ENCODE data around the gene OR10Z1. TPM values are rescaled to one million over a fixed set of nuclear protein-coding genes. Genes with fewer than 3 reads are reported as not detected.

OR10Z1 gene, protein sequence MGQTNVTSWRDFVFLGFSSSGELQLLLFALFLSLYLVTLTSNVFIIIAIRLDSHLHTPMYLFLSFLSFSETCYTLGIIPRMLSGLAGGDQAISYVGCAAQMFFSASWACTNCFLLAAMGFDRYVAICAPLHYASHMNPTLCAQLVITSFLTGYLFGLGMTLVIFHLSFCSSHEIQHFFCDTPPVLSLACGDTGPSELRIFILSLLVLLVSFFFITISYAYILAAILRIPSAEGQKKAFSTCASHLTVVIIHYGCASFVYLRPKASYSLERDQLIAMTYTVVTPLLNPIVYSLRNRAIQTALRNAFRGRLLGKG
- total RNA-seq (not detected), total RNA-seq (0 reads per million in 29 experiments)
- total RNA-seq (2013) = not detected

DNA sequence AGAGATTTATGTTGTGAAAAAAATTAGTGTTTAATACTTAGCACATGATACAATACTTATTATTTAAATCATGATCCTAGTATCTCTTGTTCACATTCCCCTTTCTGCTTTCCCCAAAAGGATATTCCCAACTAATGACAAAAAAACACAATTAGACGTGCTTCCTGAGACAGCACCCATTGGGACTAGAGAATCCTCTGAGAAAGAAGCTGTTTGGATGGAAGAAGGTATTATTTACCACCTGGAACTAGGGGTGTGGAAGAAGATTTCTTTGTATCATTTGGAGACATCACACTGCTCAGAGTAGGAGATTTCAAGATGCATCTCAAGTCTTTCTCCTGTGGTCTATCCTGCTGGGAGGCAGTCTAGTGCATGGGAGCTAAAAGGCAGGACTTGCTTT lies at the start of gene OR10Z1:
TSS of gene OR10Z1 (plus strand) at position 301 of the 400 bp plus-strand sequence. CDS start 1,171 bp downstream, outside the sequence.
- Histone ChIP-seq H3K4me3 (ENCODE audit: control insufficient read depth in 1 of 2, extremely low read depth in 1 of 2, low read length in 1 of 2) (no peak within 1 kb of the TSS), H3K27me3 (replicated peaks in 1 of 2; ENCODE audit: control insufficient read depth in 2 of 2, extremely low read depth in 1 of 2, insufficient read depth in 2 of 2, low read length in 1 of 2) (no peaks in the 10 kb centered on the region), H3K4me1 (ENCODE audit: control insufficient read depth in 1 of 2, extremely low read depth in 1 of 2, insufficient read depth in 2 of 2, low read length in 2 of 2) (no peaks in the 10 kb centered on the region), H3K27ac (ENCODE audit: low read length) (no peak within 1 kb of the TSS), H3K36me3 (ENCODE audit: control insufficient read depth in 2 of 2, extremely low read depth in 1 of 2, insufficient read depth in 1 of 2, low read length in 1 of 2) (no peaks in the 10 kb centered on the region), H3K9me3 (no peaks in the 10 kb centered on the region)
- no peak for ATAC-seq (replicated peaks in 1 of 4)
- H3K36me3 Mint-ChIP-seq = no peaks in the 10 kb centered on the region
- ChIA-PET CTCF (no interaction called here), POLR2A (no interaction called here)
- no CpG with 5 or more reads among the region's 1 CpG for WGBS (ENCODE audit: insufficient coverage)
- no peak within 1 kb of the TSS for H3K27ac Mint-ChIP-seq
- peaks cover 0 to under 1% (median 0%) of the 10 kb centered on the region in 3 donors for H3K9me3 Mint-ChIP-seq
- H3K27me3 Mint-ChIP-seq = peaks cover 2 to 4% of the 10 kb centered on the region in 2 donors
- no peak within 1 kb of the TSS for H3K4me3 Mint-ChIP-seq
- DNase-seq = no peak
- no peaks in the 10 kb centered on the region for H3K4me1 Mint-ChIP-seq

GRCh38 chr1:158559696-158560095 lies 45.4 kb upstream of the OR10Z1 start:
- Mint-ChIP-seq H3K4me3 (no peak overlapping the region), H3K9me3 (peaks cover 0 to 5% (median 0%) of the 10 kb centered on the region in 3 donors), H3K27ac (no peak overlapping the region), H3K36me3 (no peaks in the 10 kb centered on the region), H3K27me3 (peaks cover 25 to 31% of the 10 kb centered on the region in 2 donors), H3K4me1 (peaks cover 0 to 2% (median 0%) of the 10 kb centered on the region in 3 donors)
- WGBS (ENCODE audit: insufficient coverage) = no CpG with 5 or more reads among the region's 1 CpG
- Histone ChIP-seq H3K4me3 (ENCODE audit: control insufficient read depth in 1 of 2, extremely low read depth in 1 of 2, low read length in 1 of 2) (no peak overlapping the region), H3K4me1 (ENCODE audit: control insufficient read depth in 1 of 2, extremely low read depth in 1 of 2, insufficient read depth in 2 of 2, low read length in 2 of 2) (no peaks in the 10 kb centered on the region), H3K36me3 (ENCODE audit: control insufficient read depth in 2 of 2, extremely low read depth in 1 of 2, insufficient read depth in 1 of 2, low read length in 1 of 2) (no peaks in the 10 kb centered on the region), H3K27me3 (replicated peaks in 1 of 2; ENCODE audit: control insufficient read depth in 2 of 2, extremely low read depth in 1 of 2, insufficient read depth in 2 of 2, low read length in 1 of 2) (no peaks in the 10 kb centered on the region), H3K9me3 (no peaks in the 10 kb centered on the region), H3K27ac (ENCODE audit: low read length) (no peak overlapping the region)
- ChIA-PET POLR2A (no interaction called here), CTCF (no interaction called here)
- no peak for ATAC-seq (replicated peaks in 1 of 4)
- DNase-seq = no peak

GRCh38 chr1:158563853-158564252 lies 41.2 kb upstream of the OR10Z1 start:
- Mint-ChIP-seq H3K36me3 (no peaks in the 10 kb centered on the region), H3K4me1 (peaks cover 0 to 2% (median 0%) of the 10 kb centered on the region in 3 donors), H3K9me3 (peaks cover 0 to 5% (median 4%) of the 10 kb centered on the region in 3 donors), H3K27ac (no peak overlapping the region), H3K27me3 (peaks cover 36 to 39% of the 10 kb centered on the region in 2 donors), H3K4me3 (no peak overlapping the region)
- no peak for ATAC-seq (replicated peaks in 1 of 4)
- Histone ChIP-seq H3K36me3 (ENCODE audit: control insufficient read depth in 2 of 2, extremely low read depth in 1 of 2, insufficient read depth in 1 of 2, low read length in 1 of 2) (no peaks in the 10 kb centered on the region), H3K27me3 (replicated peaks in 1 of 2; ENCODE audit: control insufficient read depth in 2 of 2, extremely low read depth in 1 of 2, insufficient read depth in 2 of 2, low read length in 1 of 2) (no peaks in the 10 kb centered on the region), H3K4me3 (ENCODE audit: control insufficient read depth in 1 of 2, extremely low read depth in 1 of 2, low read length in 1 of 2) (no peak overlapping the region), H3K9me3 (no peaks in the 10 kb centered on the region), H3K4me1 (ENCODE audit: control insufficient read depth in 1 of 2, extremely low read depth in 1 of 2, insufficient read depth in 2 of 2, low read length in 2 of 2) (no peaks in the 10 kb centered on the region), H3K27ac (ENCODE audit: low read length) (no peak overlapping the region)
- no peak for DNase-seq
- ChIA-PET CTCF (no interaction called here), POLR2A (no interaction called here)
- no CpG with 5 or more reads among the region's 2 CpGs for WGBS (ENCODE audit: insufficient coverage)

- H3K27ac Mint-ChIP-seq = no peak overlapping the region
- Histone ChIP-seq H3K4me3 (ENCODE audit: control insufficient read depth in 1 of 2, extremely low read depth in 1 of 2, low read length in 1 of 2) (no peak overlapping the region), H3K36me3 (ENCODE audit: control insufficient read depth in 2 of 2, extremely low read depth in 1 of 2, insufficient read depth in 1 of 2, low read length in 1 of 2) (no peaks in the 10 kb centered on the region), H3K27me3 (replicated peaks in 1 of 2; ENCODE audit: control insufficient read depth in 2 of 2, extremely low read depth in 1 of 2, insufficient read depth in 2 of 2, low read length in 1 of 2) (no peaks in the 10 kb centered on the region), H3K27ac (ENCODE audit: low read length) (no peak overlapping the region), H3K9me3 (no peaks in the 10 kb centered on the region), H3K4me1 (ENCODE audit: control insufficient read depth in 1 of 2, extremely low read depth in 1 of 2, insufficient read depth in 2 of 2, low read length in 2 of 2) (no peaks in the 10 kb centered on the region)
- H3K9me3 Mint-ChIP-seq = peaks cover 0 to 5% (median 4%) of the 10 kb centered on the region in 3 donors
- POLR2A ChIA-PET = no interaction called here
- H3K4me1 Mint-ChIP-seq = peaks cover 0 to 2% (median 0%) of the 10 kb centered on the region in 3 donors
- peaks cover 38 to 39% of the 10 kb centered on the region in 2 donors for H3K27me3 Mint-ChIP-seq
- no CpG with 5 or more reads among the region's 2 CpGs for WGBS (ENCODE audit: insufficient coverage)
- H3K4me3 Mint-ChIP-seq = no peak overlapping the region
- DNase-seq (no peak), ATAC-seq (replicated peaks in 1 of 4) (no peak)
- CTCF ChIA-PET = no interaction called here
- H3K36me3 Mint-ChIP-seq = no peaks in the 10 kb centered on the region
These were observed 40.5 kb upstream of the OR10Z1 start for GRCh38 chr1:158564608-158565007.

DNA sequence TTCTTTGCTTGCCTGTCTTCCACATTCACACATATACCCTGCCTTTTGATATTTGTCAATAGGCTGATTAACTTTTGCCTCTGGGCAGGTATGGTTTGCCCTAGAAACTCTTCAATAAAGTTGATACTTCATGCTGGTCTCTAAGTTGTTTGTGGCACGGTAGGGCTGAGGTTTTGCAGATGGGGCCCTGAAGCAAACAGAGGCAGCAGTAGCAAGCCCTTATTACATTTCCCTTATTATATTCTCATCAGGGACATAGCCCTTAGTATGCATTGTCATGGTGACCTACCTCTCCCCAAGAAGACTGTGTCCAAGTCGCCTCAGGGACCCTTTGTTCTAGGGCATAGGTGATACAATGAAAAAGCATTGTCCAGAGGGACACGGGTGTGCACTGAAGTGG lies 34.6 kb upstream of the OR10Z1 start, which contains the start of gene OR6P1:
TSS of gene OR6P1 (minus strand) at position 101 of the 400 bp plus-strand sequence. CDS start 6,976 bp downstream, outside the sequence.
- 100% methylated on average over 2 of the region's 3 CpGs for WGBS (ENCODE audit: insufficient coverage)
- no peaks in the 10 kb centered on the region for H3K4me1 Mint-ChIP-seq
- Histone ChIP-seq H3K27ac (ENCODE audit: low read length) (no peak within 1 kb of the TSS), H3K9me3 (no peaks in the 10 kb centered on the region), H3K36me3 (ENCODE audit: control insufficient read depth in 2 of 2, extremely low read depth in 1 of 2, insufficient read depth in 1 of 2, low read length in 1 of 2) (no peaks in the 10 kb centered on the region), H3K27me3 (replicated peaks in 1 of 2; ENCODE audit: control insufficient read depth in 2 of 2, extremely low read depth in 1 of 2, insufficient read depth in 2 of 2, low read length in 1 of 2) (no peaks in the 10 kb centered on the region), H3K4me3 (ENCODE audit: control insufficient read depth in 1 of 2, extremely low read depth in 1 of 2, low read length in 1 of 2) (no peak within 1 kb of the TSS), H3K4me1 (ENCODE audit: control insufficient read depth in 1 of 2, extremely low read depth in 1 of 2, insufficient read depth in 2 of 2, low read length in 2 of 2) (no peaks in the 10 kb centered on the region)
- CTCF ChIA-PET = no interaction called here
- peaks cover 0 to 4% (median 0%) of the 10 kb centered on the region in 3 donors for H3K9me3 Mint-ChIP-seq
- H3K36me3 Mint-ChIP-seq = no peaks in the 10 kb centered on the region
- POLR2A ChIA-PET = no interaction called here
- peaks cover 24% of the 10 kb centered on the region in 2 donors for H3K27me3 Mint-ChIP-seq
- DNase-seq (no peak), ATAC-seq (replicated peaks in 1 of 4) (no peak)
- no peak within 1 kb of the TSS for H3K27ac Mint-ChIP-seq
- H3K4me3 Mint-ChIP-seq = no peak within 1 kb of the TSS

DNA sequence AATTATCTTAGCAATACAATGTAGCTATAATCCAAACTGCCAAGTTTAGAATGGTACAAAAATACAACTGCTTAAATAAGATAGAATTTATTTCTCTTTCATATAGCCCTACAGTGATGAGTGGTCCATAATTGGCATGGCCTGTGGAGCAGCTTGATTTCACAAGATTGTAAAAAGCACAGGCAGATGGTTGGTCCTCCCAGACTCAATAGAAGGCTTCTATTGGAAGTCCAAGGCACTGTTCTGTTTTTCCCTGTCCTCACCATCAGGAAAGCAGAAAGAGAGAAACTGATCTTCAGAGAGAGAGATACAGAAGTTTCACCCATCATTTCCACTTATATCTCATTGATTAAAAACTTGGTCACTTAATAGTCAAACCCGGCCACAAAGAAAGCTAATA lies 32.8 kb upstream of the OR10Z1 start:
- Mint-ChIP-seq H3K27ac (no peak overlapping the region), H3K27me3 (peaks cover 16 to 24% of the 10 kb centered on the region in 2 donors), H3K4me3 (no peak overlapping the region), H3K36me3 (no peaks in the 10 kb centered on the region), H3K4me1 (no peaks in the 10 kb centered on the region), H3K9me3 (peaks cover 0 to 4% (median 0%) of the 10 kb centered on the region in 3 donors)
- DNase-seq (no peak), ATAC-seq (replicated peaks in 1 of 4) (no peak)
- Histone ChIP-seq H3K36me3 (ENCODE audit: control insufficient read depth in 2 of 2, extremely low read depth in 1 of 2, insufficient read depth in 1 of 2, low read length in 1 of 2) (no peaks in the 10 kb centered on the region), H3K9me3 (no peaks in the 10 kb centered on the region), H3K27ac (ENCODE audit: low read length) (no peak overlapping the region), H3K4me1 (ENCODE audit: control insufficient read depth in 1 of 2, extremely low read depth in 1 of 2, insufficient read depth in 2 of 2, low read length in 2 of 2) (no peaks in the 10 kb centered on the region), H3K4me3 (ENCODE audit: control insufficient read depth in 1 of 2, extremely low read depth in 1 of 2, low read length in 1 of 2) (no peak overlapping the region), H3K27me3 (replicated peaks in 1 of 2; ENCODE audit: control insufficient read depth in 2 of 2, extremely low read depth in 1 of 2, insufficient read depth in 2 of 2, low read length in 1 of 2) (no peaks in the 10 kb centered on the region)
- no CpG with 5 or more reads among the region's 1 CpG for WGBS (ENCODE audit: insufficient coverage)
- CTCF ChIA-PET = no interaction called here
- POLR2A ChIA-PET = no interaction called here
